Lung (tissue), 12 donors: ENCODE results near the gene FXR1. TPM values are rescaled to one million over a fixed set of nuclear protein-coding genes. Genes with fewer than 3 reads are reported as not detected.

ENCODE experiments used
- ATAC-seq: fragments of 200-7000 bp; cut with Tn5 transposase; one replicate; pipeline ENCODE4 v1.9.1; 2020; ENCODE audit warnings: moderate number of reproducible peaks; ENCODE audit not compliant: insufficient read depth, low FRiP score
- DNase-seq, 3 donors: peaks; one replicate each; pipeline ENCODE4 v3.0.0-alpha.2; 2013 to 2017
- H3K27ac ChIP-seq, 2 donors: one replicate each; pipeline ENCODE4 v1.5.1; 2013; ENCODE audit warnings: mild to moderate bottlenecking in 2 of 2, moderate library complexity in 2 of 2, control low read depth in 1 of 2, inconsistent platforms in 1 of 2, low read depth in 1 of 2, low read length in 1 of 2
- H3K27me3 ChIP-seq, 3 donors: one replicate each; pipeline ENCODE4 v1.5.1; 2013; ENCODE audit warnings: low read length in 2 of 3; ENCODE audit not compliant: control insufficient read depth in 3 of 3, insufficient read depth in 3 of 3
- H3K36me3 ChIP-seq, 4 donors: one replicate each; pipeline ENCODE4 v1.5.1; 2013; ENCODE audit warnings: low read length in 4 of 4, mild to moderate bottlenecking in 1 of 4, moderate library complexity in 1 of 4; ENCODE audit not compliant: control insufficient read depth in 4 of 4, insufficient read depth in 4 of 4
- H3K4me1 ChIP-seq, 5 donors: one replicate each; pipeline ENCODE4 v1.5.1; 2013; ENCODE audit warnings: low read length in 5 of 5, mild to moderate bottlenecking in 2 of 5, moderate library complexity in 1 of 5; ENCODE audit not compliant: control insufficient read depth in 5 of 5, insufficient read depth in 5 of 5
- H3K4me3 ChIP-seq: one replicate; pipeline ENCODE4 v1.5.1; 2013; ENCODE audit warnings: mild to moderate bottlenecking, control low read depth, moderate library complexity
- H3K9ac ChIP-seq, 2 donors: one replicate each; pipeline ENCODE4 v1.5.1; 2013; ENCODE audit warnings: low read length in 2 of 2, control low read depth in 1 of 2; ENCODE audit not compliant: insufficient read depth in 1 of 2
- H3K9me3 ChIP-seq, 4 donors: one replicate each; pipeline ENCODE4 v1.5.1; 2013; ENCODE audit warnings: low read length in 3 of 4, mild to moderate bottlenecking in 1 of 4, moderate library complexity in 1 of 4; ENCODE audit not compliant: control insufficient read depth in 4 of 4, insufficient read depth in 3 of 4
- CTCF ChIP-seq: IDR thresholded peaks from 2 replicates; pipeline ENCODE4 v1.5.1; 2012; ENCODE audit warnings: mild to moderate bottlenecking; ENCODE audit errors: control extremely low read depth, extremely low read depth
- WGBS, 2 donors: extraction: QIAGEN DNeasy Blood & Tissue Kit; methylation state at CpG; one replicate each; pipeline ENCODE4 v1.1.7; 2013; 5-methylcytosine and 5-hydroxymethylcytosine counted together
- polyA plus RNA-seq, 2 donors: library from polyadenylated mRNA; stranded (reverse); fragments of 200-250 nt; gene quantifications; one replicate each; pipeline ENCODE4 v1.2.1, GENCODE V29; 2013
- total RNA-seq, 2 donors: library from RNA; depleted of rRNA in 1 of 2; stranded (reverse); fragments of >200 nt in 1 of 2; gene quantifications; one replicate each; pipeline ENCODE4 v1.2.1, GENCODE V29; 2014 to 2021
- donor health status: control.
- donor health status: control.
- donor health status: Bipolar disorder and iron deficiency.
- donor health status: healthy.
- donor health status: DM: yes; HTN: yes; CAD: no.

FXR1 gene
- total and polyA plus RNA-seq, 4 donors: 45.7 to 315 (median 63.3) TPM

DNA sequence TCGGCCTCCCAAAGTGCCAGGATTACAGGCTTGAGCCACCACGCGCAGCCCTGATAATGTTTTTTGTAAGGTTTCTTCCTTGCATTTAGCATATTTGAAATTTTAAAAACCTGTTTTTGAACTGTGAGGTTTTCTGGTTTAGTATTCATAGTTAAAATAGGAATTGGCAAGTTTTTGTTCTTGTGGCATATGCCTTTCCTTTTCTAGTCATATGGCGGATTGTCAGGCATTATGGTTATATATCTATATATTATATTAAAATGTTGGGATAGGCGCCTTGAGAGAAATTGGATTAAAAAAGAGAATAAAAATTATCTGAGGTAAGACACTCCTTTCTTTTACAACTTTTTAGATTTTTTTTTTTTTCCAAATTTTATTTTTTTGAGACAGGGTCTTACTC is 28.4 kb downstream of the FXR1 start:
- ATAC-seq (no peak), DNase-seq (no peak)
- H3K36me3 ChIP-seq: peaks cover 4 to 14% (median 9%) of the 10 kb centered on the region in 4 donors
- no peak overlapping the region for H3K9ac ChIP-seq
- peaks cover 0 to 5% (median 0%) of the 10 kb centered on the region in 5 donors for H3K4me1 ChIP-seq
- no peaks in the 10 kb centered on the region for H3K9me3 ChIP-seq
- no peak for TF ChIP-seq CTCF
- WGBS, 2 donors: 98 to 99% methylated on average over 5 of the region's 5 CpGs
- no peak overlapping the region for H3K4me3 ChIP-seq
- no peaks in the 10 kb centered on the region for H3K27me3 ChIP-seq
- no peak overlapping the region for H3K27ac ChIP-seq

GRCh38 chr3:180947761-180948390 is 35.4 kb downstream of the FXR1 start:
- Histone ChIP-seq H3K27me3 (no peaks in the 10 kb centered on the region), H3K27ac (no peak overlapping the region), H3K4me1 (no peaks in the 10 kb centered on the region), H3K9me3 (no peaks in the 10 kb centered on the region), H3K9ac (no peak overlapping the region), H3K4me3 (no peak overlapping the region), H3K36me3 (peaks cover 14 to 42% (median 28%) of the 10 kb centered on the region in 4 donors)
- DNase-seq (no peak), ATAC-seq (no peak)
- TF ChIP-seq CTCF: no peak
- WGBS, 2 donors: 81 to 88% methylated on average over 4 of the region's 4 CpGs

DNA sequence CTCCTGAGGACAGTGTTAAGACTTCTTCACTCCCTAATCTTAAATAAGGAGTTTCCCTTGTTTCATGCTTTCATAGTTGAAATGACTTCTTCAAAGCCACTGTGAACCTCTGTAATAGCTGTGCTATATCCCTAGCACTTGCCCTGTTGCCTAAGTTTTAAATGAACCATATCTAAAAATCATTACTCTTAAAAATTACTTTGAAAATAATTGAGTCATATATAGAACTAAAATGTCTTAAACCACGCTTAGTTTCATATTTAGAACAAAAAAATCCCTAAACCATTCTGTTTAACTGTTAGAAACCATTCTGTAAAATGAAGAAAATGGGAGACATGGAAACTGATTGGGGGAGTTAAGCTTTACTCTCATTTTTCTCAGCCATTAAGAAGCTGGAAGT is 47.2 kb downstream of the FXR1 start:
- TF ChIP-seq CTCF: no peak
- H3K9me3 ChIP-seq: no peaks in the 10 kb centered on the region
- no peak overlapping the region for H3K27ac ChIP-seq
- no peak overlapping the region for H3K9ac ChIP-seq
- H3K36me3 ChIP-seq: peaks cover 9 to 50% (median 24%) of the 10 kb centered on the region in 4 donors
- H3K4me3 ChIP-seq: no peak overlapping the region
- peaks cover 0 to 4% (median 0%) of the 10 kb centered on the region in 5 donors for H3K4me1 ChIP-seq
- ATAC-seq (no peak), DNase-seq (no peak)
- WGBS, 2 donors: 94 to 97% methylated on average over 1 of the region's 1 CpG
- H3K27me3 ChIP-seq: no peaks in the 10 kb centered on the region

- Histone ChIP-seq H3K27me3 (no peaks in the 10 kb centered on the region), H3K9ac (no peak overlapping the region), H3K4me1 (peaks cover 0 to 4% (median 0%) of the 10 kb centered on the region in 5 donors), H3K27ac (no peak overlapping the region), H3K36me3 (peaks cover 9 to 46% (median 21%) of the 10 kb centered on the region in 4 donors), H3K9me3 (no peaks in the 10 kb centered on the region), H3K4me3 (no peak overlapping the region)
- DNase-seq (no peak), ATAC-seq (no peak)
- no peak for TF ChIP-seq CTCF
- 93 to 100% methylated on average over 3 of the region's 3 CpGs for WGBS, 2 donors
These were observed 48.6 kb downstream of the FXR1 start for GRCh38 chr3:180961087-180961486.
